Embryonic facial prominence (tissue), 1 donor: Measurements from ENCODE around the gene HMG20A.

ENCODE experiments used
- DNase-seq: peaks from one replicate; pipeline ENCODE4 v3.0.0-alpha.2; 2016; ENCODE audit errors: extremely low spot score

Gene HMG20A

DNA sequence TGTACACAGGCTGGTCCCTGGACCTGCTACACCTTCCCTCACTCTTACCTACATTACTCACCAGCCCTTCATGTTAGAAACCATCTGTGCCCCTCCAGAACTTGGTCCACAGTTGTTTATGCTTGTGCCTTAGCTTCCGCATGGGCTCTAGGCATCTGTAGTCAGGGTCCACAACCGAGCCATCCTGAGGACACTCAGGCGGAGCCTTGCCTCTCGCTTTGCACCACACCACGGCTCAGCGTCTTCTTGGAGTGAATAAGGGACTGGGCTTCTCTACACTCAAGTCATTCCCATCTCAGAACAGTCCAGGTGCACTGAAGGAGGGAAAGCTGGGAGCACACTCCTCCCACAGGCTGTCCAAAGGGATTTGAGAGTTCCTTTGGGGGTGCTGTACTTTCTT, 97.8 kb downstream of the HMG20A start:
- DNase-seq: no peak

DNA sequence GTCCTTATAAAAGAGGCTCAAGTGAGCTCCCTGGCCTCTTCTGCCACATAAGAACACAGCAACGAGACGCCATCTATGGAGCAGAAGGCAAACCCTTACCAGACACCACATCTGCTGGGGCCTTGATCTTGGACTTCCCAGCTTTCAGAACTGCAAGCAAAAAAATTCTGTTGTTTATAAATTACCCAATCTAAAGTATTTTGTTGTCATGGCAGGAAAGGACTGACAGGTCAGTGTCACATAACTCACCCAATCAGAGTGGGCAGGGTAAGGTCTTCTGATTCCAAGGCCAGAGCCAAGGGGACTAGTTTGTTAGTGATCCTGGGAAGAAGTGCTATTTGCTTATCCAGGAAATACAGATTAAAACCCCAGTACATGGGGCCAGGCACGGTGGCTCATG, 98.9 kb downstream of the HMG20A start:
- DNase-seq: no peak

GRCh38 chr15:77521206-77521605, 100.5 kb downstream of the HMG20A start:
- no peak for DNase-seq

DNA sequence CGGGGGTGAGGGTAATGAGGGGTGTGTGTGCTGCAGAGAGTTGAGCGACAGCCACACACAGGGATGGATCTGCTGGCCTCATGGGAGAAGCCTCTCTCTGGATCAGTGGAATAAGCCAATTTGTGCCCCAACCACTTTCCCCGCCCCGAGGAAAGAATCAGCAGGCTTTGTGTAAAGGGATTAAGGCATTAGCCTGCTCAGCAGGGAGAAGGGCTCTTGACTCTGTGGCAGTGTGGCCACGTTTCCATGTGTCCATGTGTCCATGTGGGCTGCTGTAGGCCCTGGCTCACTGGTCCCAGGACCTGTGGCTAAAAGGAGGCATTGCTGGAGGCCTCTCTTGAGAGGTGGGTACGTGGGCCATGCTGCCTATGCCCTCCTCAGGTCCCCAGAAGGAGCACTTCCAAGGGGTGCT, 104.7 kb downstream of the HMG20A start:
- no peak for DNase-seq

GRCh38 chr15:77525907-77526594, 105.4 kb downstream of the HMG20A start:
- no peak for DNase-seq

- no peak for DNase-seq
Measured at GRCh38 chr15:77526595-77527163, 106.0 kb downstream of the HMG20A start.

GRCh38 chr15:77527164-77527778, 106.6 kb downstream of the HMG20A start:
- peak; percentile 58 for DNase-seq

GRCh38 chr15:77527831-77528231, 107.1 kb downstream of the HMG20A start:
- DNase-seq: no peak

GRCh38 chr15:77528290-77528967, 107.7 kb downstream of the HMG20A start:
- DNase-seq: no peak

DNA sequence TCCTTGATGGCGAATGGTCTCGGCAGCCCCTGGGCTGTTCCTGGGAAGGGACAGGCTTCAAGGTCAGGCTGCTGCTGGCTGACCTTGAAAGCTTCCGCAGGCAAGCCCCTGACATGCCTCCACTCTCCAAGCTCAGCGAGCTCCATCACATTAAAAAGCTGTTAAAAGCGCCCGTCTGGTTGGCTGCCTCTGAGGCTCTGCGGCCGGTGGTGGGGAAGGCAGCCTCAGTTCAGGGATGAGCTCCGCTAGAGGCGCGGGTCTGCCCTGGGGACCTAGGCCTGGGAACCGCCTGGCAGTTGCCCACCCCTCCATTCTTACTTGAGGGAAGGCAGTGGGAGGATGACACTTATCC, 108.3 kb downstream of the HMG20A start:
- no peak for DNase-seq

- DNase-seq: no peak
Measured at GRCh38 chr15:77529394-77530159, 108.9 kb downstream of the HMG20A start.

- DNase-seq: no peak
Measured at GRCh38 chr15:77530576-77530975, 109.9 kb downstream of the HMG20A start.

GRCh38 chr15:77531191-77532000, 110.7 kb downstream of the HMG20A start:
- no peak for DNase-seq

GRCh38 chr15:77532067-77532710, 111.5 kb downstream of the HMG20A start:
- DNase-seq: no peak

GRCh38 chr15:77532846-77533245, 112.2 kb downstream of the HMG20A start:
- no peak for DNase-seq

DNA sequence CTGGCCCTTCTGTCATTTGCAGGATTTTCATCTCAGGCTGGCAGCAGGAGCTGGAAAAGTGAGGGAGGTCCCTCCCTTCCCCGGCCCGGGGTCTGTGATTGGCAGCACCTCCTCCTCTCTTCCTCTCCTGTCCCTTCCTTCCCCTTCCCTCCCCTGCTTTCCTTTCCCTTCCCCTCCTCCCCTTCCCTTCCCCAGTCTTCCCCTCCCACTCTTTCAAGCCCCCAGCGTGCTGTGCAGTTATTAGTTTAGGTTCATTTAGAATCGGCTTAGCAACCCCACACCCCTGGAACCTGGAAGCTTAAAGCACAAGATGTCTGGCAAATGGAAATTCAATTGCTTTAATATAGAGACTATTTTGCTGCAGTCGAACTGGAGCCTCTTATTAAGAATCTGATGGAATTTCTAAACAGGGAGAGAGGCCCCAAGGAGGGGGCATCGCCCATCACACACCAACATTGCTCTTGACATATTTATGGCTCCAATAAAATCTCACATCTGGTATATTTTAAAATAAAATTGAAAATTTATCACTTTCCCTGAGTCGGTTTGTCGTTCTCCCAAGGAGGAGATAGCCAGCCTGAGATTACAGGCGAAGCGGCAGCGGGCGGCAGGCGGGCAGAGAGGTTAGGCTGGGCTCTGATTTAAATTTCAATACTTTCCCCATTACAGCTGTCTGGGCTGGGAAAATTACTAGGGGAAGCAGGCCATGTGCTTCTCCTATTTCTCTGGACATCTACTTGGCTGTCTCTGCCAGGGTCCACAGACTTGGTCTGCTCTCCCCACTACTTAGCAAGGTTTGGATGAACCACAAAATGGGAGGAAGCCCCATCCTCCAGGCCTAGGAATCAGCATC, 113.1 kb downstream of the HMG20A start:
- DNase-seq: peak; percentile 69
